Chondrocyte (in vitro differentiated cells): ENCODE data around the gene PHF19. TPM values are rescaled to one million over a fixed set of nuclear protein-coding genes. Genes with fewer than 3 reads are reported as not detected.

Experiments used
- DNase-seq: peaks from one replicate; pipeline ENCODE4 v3.0.0; 2021; ENCODE audit warnings: mixed read lengths, low spot score
- H3K27ac Mint-ChIP-seq: one replicate; pipeline ENCODE4 v1.8.0; 2021; ENCODE audit warnings: mild to moderate bottlenecking, moderate library complexity, mixed read lengths; ENCODE audit not compliant: unreplicated experiment
- H3K27me3 Mint-ChIP-seq: 2 replicates; pipeline ENCODE4 v1.8.0; 2021; ENCODE audit warnings: low read depth, mixed read lengths
- H3K36me3 Mint-ChIP-seq: 2 replicates; pipeline ENCODE4 v1.8.0; 2021; ENCODE audit warnings: low read depth, mixed read lengths
- H3K4me1 Mint-ChIP-seq: 2 replicates; pipeline ENCODE4 v1.8.0; 2021; ENCODE audit warnings: low read depth, mild to moderate bottlenecking, mixed read lengths
- H3K4me3 Mint-ChIP-seq: one replicate; pipeline ENCODE4 v1.8.0; 2021; ENCODE audit warnings: mild to moderate bottlenecking, moderate library complexity, mixed read lengths; ENCODE audit not compliant: unreplicated experiment
- H3K9me3 Mint-ChIP-seq: 2 replicates; pipeline ENCODE4 v1.8.0; 2021; ENCODE audit warnings: low read depth, mixed read lengths
- total RNA-seq: library from RNA; stranded (reverse); gene quantifications from 3 replicates; pipeline ENCODE4 v1.2.1, GENCODE V29; 2021
- TF ChIP-seq, protein P1 (sequence below): fragments of 200-600 bp; sonication (generic); IDR thresholded peaks from 2 replicates; pipeline ENCODE4 v1.5.0; 2021; ENCODE audit warnings: antibody characterized with exemption, mild to moderate bottlenecking, moderate library complexity

Gene PHF19
- total RNA-seq, 1 donor from 2014 or later: 77.8 TPM

DNA sequence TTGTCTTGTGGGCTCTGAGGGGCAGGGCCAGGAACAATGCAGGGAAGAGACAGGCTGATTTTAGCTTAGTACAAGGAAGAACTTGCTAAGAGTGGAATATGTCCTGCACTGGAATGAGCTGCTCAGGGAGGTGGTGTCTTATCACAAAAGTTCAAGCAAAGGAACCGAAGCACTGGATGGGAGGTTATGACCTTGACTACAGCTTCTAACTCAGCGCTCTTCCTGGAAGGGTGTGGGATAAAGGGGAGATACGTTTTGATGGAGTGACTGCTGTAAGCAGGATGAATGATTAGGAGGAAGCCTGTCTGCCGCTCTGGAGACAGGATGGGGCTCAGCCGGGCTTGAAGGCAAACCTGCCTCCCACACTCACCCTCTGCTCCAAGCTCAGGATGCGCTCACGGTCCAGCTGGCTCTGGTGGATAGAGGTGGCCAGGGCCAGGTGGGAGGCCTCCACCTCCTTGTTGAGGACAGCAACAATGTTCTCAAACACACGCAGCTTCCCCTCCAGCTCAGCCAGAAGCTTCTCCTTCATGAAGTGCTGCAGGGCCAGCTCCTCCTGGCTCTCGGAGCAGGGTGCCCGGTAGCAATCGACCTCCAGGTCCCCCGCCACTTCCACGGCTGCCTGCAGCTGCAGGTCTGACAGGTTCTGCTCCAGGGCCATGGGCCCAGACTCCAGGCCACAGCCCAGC lies 36.1 kb upstream of the PHF19 start:
- DNase-seq: no peak
- peaks cover 26% of the 10 kb centered on the region for H3K36me3 Mint-ChIP-seq
- TF ChIP-seq, protein P1, sequence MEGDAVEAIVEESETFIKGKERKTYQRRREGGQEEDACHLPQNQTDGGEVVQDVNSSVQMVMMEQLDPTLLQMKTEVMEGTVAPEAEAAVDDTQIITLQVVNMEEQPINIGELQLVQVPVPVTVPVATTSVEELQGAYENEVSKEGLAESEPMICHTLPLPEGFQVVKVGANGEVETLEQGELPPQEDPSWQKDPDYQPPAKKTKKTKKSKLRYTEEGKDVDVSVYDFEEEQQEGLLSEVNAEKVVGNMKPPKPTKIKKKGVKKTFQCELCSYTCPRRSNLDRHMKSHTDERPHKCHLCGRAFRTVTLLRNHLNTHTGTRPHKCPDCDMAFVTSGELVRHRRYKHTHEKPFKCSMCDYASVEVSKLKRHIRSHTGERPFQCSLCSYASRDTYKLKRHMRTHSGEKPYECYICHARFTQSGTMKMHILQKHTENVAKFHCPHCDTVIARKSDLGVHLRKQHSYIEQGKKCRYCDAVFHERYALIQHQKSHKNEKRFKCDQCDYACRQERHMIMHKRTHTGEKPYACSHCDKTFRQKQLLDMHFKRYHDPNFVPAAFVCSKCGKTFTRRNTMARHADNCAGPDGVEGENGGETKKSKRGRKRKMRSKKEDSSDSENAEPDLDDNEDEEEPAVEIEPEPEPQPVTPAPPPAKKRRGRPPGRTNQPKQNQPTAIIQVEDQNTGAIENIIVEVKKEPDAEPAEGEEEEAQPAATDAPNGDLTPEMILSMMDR: no peak
- no peaks in the 10 kb centered on the region for H3K27me3 Mint-ChIP-seq
- H3K9me3 Mint-ChIP-seq: peaks cover 5% of the 10 kb centered on the region
- no peak overlapping the region for H3K27ac Mint-ChIP-seq
- peaks cover 48% of the 10 kb centered on the region for H3K4me1 Mint-ChIP-seq
- no peak overlapping the region for H3K4me3 Mint-ChIP-seq

DNA sequence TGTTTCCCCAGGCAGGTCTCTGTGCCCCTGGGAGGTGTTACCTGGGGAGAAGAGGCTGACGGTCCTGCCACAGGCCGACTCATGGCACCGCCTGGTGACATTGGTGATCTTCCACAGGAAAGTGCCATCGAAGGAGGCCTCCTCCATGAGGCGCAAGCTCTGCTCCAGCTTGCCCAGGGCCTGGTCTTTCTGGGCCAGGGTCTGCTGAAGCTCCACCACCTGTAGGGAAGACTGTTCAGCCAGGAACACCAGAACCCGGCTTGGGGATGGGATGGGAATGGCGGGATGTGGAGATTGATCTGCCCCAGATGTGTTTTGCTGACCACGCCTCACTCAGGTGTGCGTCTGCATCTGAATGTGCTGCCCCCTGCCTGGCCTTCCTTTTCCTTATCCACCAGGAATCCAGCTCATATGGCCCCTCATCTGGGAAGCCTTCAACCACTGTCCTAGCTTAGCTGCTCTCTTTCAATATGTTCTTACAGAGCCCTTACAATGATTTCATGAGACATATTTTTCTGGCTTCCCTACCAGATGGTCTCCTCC lies 34.4 kb upstream of the PHF19 start:
- no peaks in the 10 kb centered on the region for H3K9me3 Mint-ChIP-seq
- no peak overlapping the region for H3K27ac Mint-ChIP-seq
- no peak overlapping the region for H3K4me3 Mint-ChIP-seq
- H3K27me3 Mint-ChIP-seq: no peaks in the 10 kb centered on the region
- peaks cover 33% of the 10 kb centered on the region for H3K4me1 Mint-ChIP-seq
- TF ChIP-seq, protein P1: no peak
- H3K36me3 Mint-ChIP-seq: peaks cover 30% of the 10 kb centered on the region
- no peak for DNase-seq

DNA sequence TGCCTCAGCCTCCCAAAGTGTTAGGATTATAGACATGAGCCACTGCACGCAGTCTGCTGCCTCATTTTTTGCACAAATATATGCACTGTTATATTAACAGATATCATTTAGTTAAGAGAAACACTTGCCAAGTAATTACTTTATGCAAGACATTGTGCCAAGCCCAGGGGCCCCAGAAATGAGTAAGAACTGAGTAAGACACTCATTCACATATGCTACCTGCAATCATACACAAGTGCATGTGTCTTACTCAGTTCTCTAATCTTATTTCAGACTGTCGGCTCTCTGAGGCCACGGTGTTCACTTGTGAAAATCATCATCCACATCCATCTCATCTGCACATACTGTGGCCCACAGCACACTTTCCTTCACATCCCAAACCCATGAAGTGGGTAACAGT lies 33.7 kb upstream of the PHF19 start:
- Mint-ChIP-seq H3K4me3 (no peak overlapping the region), H3K27ac (no peak overlapping the region), H3K9me3 (no peaks in the 10 kb centered on the region), H3K36me3 (peaks cover 34% of the 10 kb centered on the region), H3K4me1 (peaks cover 27% of the 10 kb centered on the region), H3K27me3 (no peaks in the 10 kb centered on the region)
- no peak for DNase-seq
- TF ChIP-seq, protein P1: no peak

DNA sequence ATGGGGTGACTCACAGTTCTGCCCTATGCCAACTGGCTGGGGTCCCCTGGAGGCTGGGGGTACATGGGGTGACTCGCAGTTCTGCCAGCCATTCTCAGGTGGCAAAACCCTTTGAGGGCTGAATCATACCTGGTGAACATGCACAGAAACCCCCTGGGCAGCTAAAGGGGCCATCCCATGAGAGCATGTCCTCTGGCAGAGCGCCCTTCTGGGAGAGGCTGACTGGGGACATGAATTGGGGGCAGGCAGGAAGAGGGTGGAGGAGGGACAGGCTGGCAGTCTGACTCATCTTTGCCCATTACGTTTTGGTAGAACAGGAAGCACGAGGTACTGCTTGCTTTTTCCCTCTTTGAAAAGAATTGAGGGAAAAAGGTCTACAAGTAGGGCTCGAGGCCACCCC lies 32.9 kb upstream of the PHF19 start:
- no peaks in the 10 kb centered on the region for H3K27me3 Mint-ChIP-seq
- H3K36me3 Mint-ChIP-seq: peaks cover 37% of the 10 kb centered on the region
- H3K9me3 Mint-ChIP-seq: no peaks in the 10 kb centered on the region
- TF ChIP-seq, protein P1: no peak
- DNase-seq: no peak
- no peak overlapping the region for H3K4me3 Mint-ChIP-seq
- H3K27ac Mint-ChIP-seq: peak overlapping the region; percentile 36
- peaks cover 21% of the 10 kb centered on the region for H3K4me1 Mint-ChIP-seq

DNA sequence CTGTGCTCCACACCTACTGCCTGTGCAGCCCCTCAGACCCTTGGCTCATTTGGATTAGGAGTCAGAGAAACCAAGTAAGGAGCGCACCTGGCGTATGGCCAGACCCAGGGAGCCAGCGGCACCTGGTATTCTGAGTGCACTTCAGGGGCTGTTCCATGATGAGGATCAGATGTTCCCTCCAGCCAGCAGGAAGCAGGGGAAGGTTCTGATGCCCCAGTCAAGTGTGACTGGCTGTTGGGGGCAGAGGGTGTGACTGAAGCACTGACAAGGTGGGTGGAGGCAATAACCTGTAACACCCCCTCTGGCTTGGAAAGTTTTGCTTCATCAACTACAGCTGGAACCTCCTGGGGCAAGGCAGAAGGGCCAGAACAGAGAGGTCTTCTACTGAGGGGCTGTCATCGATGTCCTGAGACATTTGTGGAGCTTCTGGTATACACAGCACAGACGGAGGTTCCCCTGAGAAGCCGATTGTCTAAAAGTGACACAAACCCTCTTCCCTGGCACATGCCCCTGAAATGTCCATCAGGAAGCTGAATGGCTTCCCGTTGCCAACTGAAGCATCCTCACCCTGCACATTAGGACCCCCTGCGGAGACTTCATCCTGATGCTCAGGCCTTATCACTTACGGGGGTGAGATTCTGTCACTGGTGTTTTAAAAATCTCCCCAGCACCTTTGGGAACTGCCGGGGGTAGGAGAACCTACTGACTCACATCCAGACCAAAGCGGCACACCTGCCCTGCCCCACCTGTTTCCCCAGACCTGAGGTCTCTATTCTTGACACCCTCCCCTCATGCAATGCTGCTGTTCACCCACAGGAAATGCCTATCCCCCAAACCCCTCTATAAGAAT lies 28.6 kb upstream of the PHF19 start:
- TF ChIP-seq, protein P1: no peak
- Mint-ChIP-seq H3K4me1 (peaks cover 10% of the 10 kb centered on the region), H3K36me3 (peaks cover 29% of the 10 kb centered on the region), H3K9me3 (no peaks in the 10 kb centered on the region), H3K4me3 (no peak overlapping the region), H3K27me3 (no peaks in the 10 kb centered on the region), H3K27ac (no peak overlapping the region)
- no peak for DNase-seq
